OCI-LY7 (cell line): Measurements from ENCODE around the gene BRME1. TPM values are rescaled to one million over a fixed set of nuclear protein-coding genes. Genes with fewer than 3 reads are reported as not detected.

Experiments
- BruUV-seq: library from RNA; stranded (reverse); fragments of 400-500 nt; replicated peaks from 2 replicates; lab custom pipeline; 2021; lab: Mats Ljungman, UMichigan
- CTCF ChIA-PET: fragments of 300-600 bp; sonication (Branson Sonifier 250); formaldehyde crosslinking; loops from one replicate; lab custom pipeline; 2022; ENCODE audit warnings: antibody characterized with exemption; ENCODE audit not compliant: unreplicated experiment; lab: Charles Lee
- POLR2A ChIA-PET: fragments of 300-600 bp; sonication (Branson Sonifier 250); formaldehyde crosslinking; loops from one replicate; lab custom pipeline; 2022; ENCODE audit warnings: antibody characterized with exemption; lab: Charles Lee
- DNase-seq: peaks from one replicate; pipeline ENCODE4 v3.0.0-alpha.2; 2015; ENCODE audit warnings: low spot score
- H2AFZ ChIP-seq: fragments of 200-600 bp; sonication (generic), shearing (Covaris generic); 2 replicates; pipeline ENCODE4 v1.6.1; 2014; ENCODE audit warnings: mild to moderate bottlenecking, antibody characterized with exemption, low read length, moderate library complexity
- H3K27ac ChIP-seq: fragments of 200-600 bp; sonication (generic); 2 replicates; pipeline ENCODE4 v1.5.1; 2014; ENCODE audit warnings: mixed run types, low read depth, mild to moderate bottlenecking, moderate library complexity, low read length, inconsistent platforms; ENCODE audit not compliant: poor library complexity, severe bottlenecking
- H3K36me3 ChIP-seq: fragments of 200-600 bp; sonication (generic); 2 replicates; pipeline ENCODE4 v1.6.1; 2014; ENCODE audit warnings: mild to moderate bottlenecking, antibody characterized with exemption, low read length, moderate library complexity, mixed read lengths; ENCODE audit not compliant: insufficient read depth
- H3K4me1 ChIP-seq: fragments of 200-600 bp; sonication (generic); 2 replicates; pipeline ENCODE4 v1.5.1; 2014; ENCODE audit warnings: mild to moderate bottlenecking, low read length; ENCODE audit not compliant: insufficient read depth, poor library complexity, severe bottlenecking
- H3K4me2 ChIP-seq: fragments of 200-600 bp; sonication (generic); 2 replicates; pipeline ENCODE4 v1.6.1; 2014; ENCODE audit warnings: mild to moderate bottlenecking, low read length
- H3K4me3 ChIP-seq: fragments of 200-600 bp; sonication (generic); 2 replicates; pipeline ENCODE4 v1.5.1; 2014; ENCODE audit warnings: mild to moderate bottlenecking, low read depth, low read length; ENCODE audit not compliant: poor library complexity, severe bottlenecking
- H3K79me2 ChIP-seq: fragments of 200-600 bp; sonication (generic); 2 replicates; pipeline ENCODE4 v1.6.1; 2016; ENCODE audit warnings: low read depth, mild to moderate bottlenecking, low read length, moderate library complexity, mixed read lengths; ENCODE audit not compliant: insufficient read depth
- H3K9me2 ChIP-seq: fragments of 200-600 bp; sonication (generic); 2 replicates; pipeline ENCODE4 v1.6.1; 2016; ENCODE audit warnings: mild to moderate bottlenecking, low read length, mixed read lengths; ENCODE audit not compliant: insufficient read depth
- H3K9me3 ChIP-seq: fragments of 200-600 bp; sonication (generic); 2 replicates; pipeline ENCODE4 v1.6.1; 2014; ENCODE audit warnings: mild to moderate bottlenecking, mixed run types, low read length, mixed read lengths
- H4K20me1 ChIP-seq: fragments of 200-600 bp; sonication (generic); 2 replicates; pipeline ENCODE4 v1.6.1; 2014; ENCODE audit warnings: mild to moderate bottlenecking, antibody characterized with exemption, low read length, moderate library complexity, mixed read lengths; ENCODE audit not compliant: insufficient read depth
- CTCF ChIP-seq: fragments of 200-600 bp; sonication (generic); conservative IDR thresholded peaks from 2 replicates; pipeline ENCODE4 v1.5.1; 2014; ENCODE audit warnings: mild to moderate bottlenecking, antibody characterized with exemption, low read length, moderate library complexity, mixed read lengths
- EZH2phosphoT487 ChIP-seq: fragments of 200-600 bp; sonication (generic); IDR thresholded peaks from 2 replicates; pipeline ENCODE4 v1.6.1; 2018; ENCODE audit warnings: low read depth, borderline replicate concordance, mild to moderate bottlenecking, mixed run types, antibody characterized with exemption, low read length, moderate library complexity, mixed read lengths
- intact Hi-C: fragments of 100-400 bp; cut with micrococcal nuclease; formaldehyde crosslinking; loops from one replicate; pipeline ENCODE4 v1.10.0; 2022; ENCODE audit not compliant: unreplicated experiment
- total RNA-seq, 2 experiments: library from RNA; depleted of rRNA in 1 of 2; stranded (reverse); fragments of >200 nt in 1 of 2; shearing (Covaris generic) in 1 of 2; gene quantifications; 2 replicates each; pipeline ENCODE4 v1.2.3, GENCODE V29; 2014 to 2022

The BRME1 gene
- total RNA-seq, 2 experiments from 2014 or later, result 2.5 to 7.2 TPM

DNA sequence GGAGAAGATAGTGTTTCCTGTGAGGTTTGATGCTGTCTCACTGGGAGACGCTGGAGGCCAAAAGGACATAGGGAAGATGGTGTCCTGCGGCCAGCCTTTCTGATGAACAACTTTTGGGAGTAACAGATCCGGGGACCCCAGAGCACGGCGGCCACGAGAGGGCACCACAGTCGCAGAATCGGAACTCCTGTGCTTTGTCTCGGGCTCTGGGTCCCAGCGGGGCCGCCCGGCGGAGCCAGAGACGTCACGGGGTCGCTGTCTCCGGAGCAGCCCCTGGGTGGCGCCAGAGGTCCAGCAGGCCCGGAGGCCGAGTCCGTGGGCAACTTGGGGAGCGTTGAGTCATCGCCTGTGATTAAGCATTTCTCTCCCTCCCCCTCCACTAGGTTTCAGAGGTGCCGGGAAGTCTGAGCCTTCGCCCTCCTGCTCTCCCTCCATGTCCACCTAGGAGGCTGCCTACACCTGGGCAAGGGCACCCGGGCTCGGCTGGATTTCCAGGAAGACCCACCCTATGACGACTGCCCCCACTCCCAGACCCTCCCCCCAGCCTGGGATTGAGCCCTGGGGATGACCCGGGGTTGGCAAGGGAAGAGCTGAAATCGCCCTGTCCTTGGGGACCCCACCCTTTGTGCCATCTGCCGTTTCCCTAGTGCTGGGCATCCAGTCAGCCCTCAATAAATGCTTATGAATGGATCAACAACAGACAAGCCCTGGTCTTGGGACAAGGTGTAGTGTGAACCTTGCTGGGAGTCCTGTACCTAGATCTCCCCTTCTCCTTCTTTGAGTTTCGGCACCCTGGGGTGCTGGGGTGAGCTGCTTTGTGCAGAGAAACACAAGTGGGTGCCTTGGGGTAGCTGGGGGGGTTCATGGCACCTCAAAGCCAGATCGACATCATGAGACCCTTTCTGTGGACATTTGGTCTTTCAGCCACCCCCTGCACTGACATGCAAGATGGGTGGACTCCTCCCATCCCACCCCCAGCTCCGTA, 25.6 kb downstream of the BRME1 start:
- peak overlapping the region; percentile 56 for H2AFZ ChIP-seq
- H3K79me2 ChIP-seq, result no peaks in the 10 kb centered on the region
- no peaks in the 10 kb centered on the region for H3K36me3 ChIP-seq
- peaks cover 36% of the 10 kb centered on the region for H3K4me1 ChIP-seq
- TF ChIP-seq EZH2phosphoT487 (no peak), CTCF (peak; percentile 99)
- H3K9me2 ChIP-seq, result no peaks in the 10 kb centered on the region
- no peaks in the 10 kb centered on the region for H3K9me3 ChIP-seq
- CTCF ChIA-PET, result interaction anchor here (0.6 to 1.1 kb wide), 2 partner anchors 20 to 118 kb away, joined by 3 read pairs; no protein-coding TSS in a partner anchor
- intact Hi-C loops, result loop anchor here (1.0 to 5.0 kb wide), 4 partner anchors 72 to 192 kb away; partner anchors contain the start of genes DCAF15 and MISP3
- no peak overlapping the region for H3K27ac ChIP-seq
- DNase-seq, result peak; percentile 95
- no peaks in the 10 kb centered on the region for H4K20me1 ChIP-seq
- H3K4me3 ChIP-seq, result peak overlapping the region; percentile 28
- peak overlapping the region; percentile 43 for H3K4me2 ChIP-seq
- no TSS peak for BruUV-seq
- POLR2A ChIA-PET, result interaction anchor here (0.6 kb wide), 2 partner anchors 134 to 169 kb away, joined by 3 to 4 read pairs; no protein-coding TSS in a partner anchor

DNA sequence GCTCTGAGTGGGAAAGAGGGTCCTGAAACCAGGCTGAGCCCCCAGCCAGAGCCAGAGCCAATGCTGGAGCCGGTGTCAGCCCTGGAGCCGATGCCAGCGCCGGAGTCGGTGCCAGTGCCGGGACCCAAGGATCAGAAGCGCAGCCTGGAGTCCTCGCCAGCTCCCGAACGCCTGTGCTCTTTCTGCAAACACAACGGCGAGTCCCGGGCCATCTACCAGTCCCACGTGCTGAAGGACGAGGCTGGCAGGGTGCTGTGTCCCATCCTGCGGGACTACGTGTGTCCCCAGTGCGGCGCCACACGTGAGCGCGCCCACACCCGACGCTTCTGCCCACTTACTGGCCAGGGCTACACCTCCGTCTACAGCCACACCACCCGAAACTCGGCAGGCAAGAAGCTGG, 28.6 kb downstream of the BRME1 start:
- no peak overlapping the region for H3K4me2 ChIP-seq
- H3K27ac ChIP-seq, result no peak overlapping the region
- no peaks in the 10 kb centered on the region for H3K9me3 ChIP-seq
- ChIA-PET POLR2A (no interaction called here), CTCF (no interaction called here)
- no peaks in the 10 kb centered on the region for H4K20me1 ChIP-seq
- BruUV-seq, result no TSS peak
- no peak for DNase-seq
- H3K9me2 ChIP-seq, result no peaks in the 10 kb centered on the region
- intact Hi-C loops, result no loop called here
- no peak overlapping the region for H3K4me3 ChIP-seq
- no peak overlapping the region for H2AFZ ChIP-seq
- no peaks in the 10 kb centered on the region for H3K79me2 ChIP-seq
- H3K4me1 ChIP-seq, result peaks cover 26% of the 10 kb centered on the region
- no peaks in the 10 kb centered on the region for H3K36me3 ChIP-seq
- no peak for TF ChIP-seq EZH2phosphoT487
- TF ChIP-seq CTCF, result no peak
